GM12801 (cell line): ENCODE measurements around the gene TP63.

Source experiments
- CTCF ChIP-seq: IDR thresholded peaks from one replicate; pipeline ENCODE4 v1.5.1; 2011; ENCODE audit warnings: control low read depth; ENCODE audit not compliant: insufficient read length; ENCODE audit errors: extremely low read depth

TP63 gene

GRCh38 chr3:189748046-189748445 lies 116.9 kb downstream of the TP63 start:
- no peak for TF ChIP-seq CTCF

- no peak for TF ChIP-seq CTCF
Observed at GRCh38 chr3:189754356-189754755, 123.2 kb downstream of the TP63 start.

- TF ChIP-seq CTCF, result no peak
Observed at GRCh38 chr3:189756582-189757078, 125.4 kb downstream of the TP63 start.

GRCh38 chr3:189758186-189758585 lies 127.0 kb downstream of the TP63 start:
- no peak for TF ChIP-seq CTCF

- TF ChIP-seq CTCF, result no peak
Observed at GRCh38 chr3:189766416-189766815, 135.2 kb downstream of the TP63 start.

GRCh38 chr3:189771842-189772450 lies 140.8 kb downstream of the TP63 start:
- no peak for TF ChIP-seq CTCF

- TF ChIP-seq CTCF, result no peak
Observed at GRCh38 chr3:189772584-189772983, 141.4 kb downstream of the TP63 start.

GRCh38 chr3:189773056-189773455 lies 141.9 kb downstream of the TP63 start:
- TF ChIP-seq CTCF, result no peak
